Measurements from ENCODE around the gene ORC5.

The ORC5 gene

DNA sequence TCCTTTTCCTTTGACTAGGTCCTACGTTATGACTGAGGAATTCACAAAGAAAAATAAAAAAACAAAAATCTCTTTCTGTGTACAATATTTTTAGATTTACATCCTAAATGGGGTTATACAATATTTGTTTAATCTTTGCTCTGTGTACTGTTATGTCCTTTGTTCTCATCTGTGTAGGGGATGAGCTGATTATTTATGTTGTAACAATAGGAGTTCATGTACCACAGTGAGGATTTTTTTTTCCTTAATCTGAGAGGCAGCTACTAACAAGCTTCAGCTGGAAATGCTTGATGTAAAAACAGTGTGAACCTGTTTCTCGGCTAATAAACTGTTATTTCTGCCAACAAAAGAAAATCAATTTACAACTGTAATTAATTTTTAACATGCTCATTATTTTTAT, 58.0 kb downstream of the ORC5 start:
- TF ChIP-seq POLR2A (IDR thresholded peaks at IDR 0.05; ENCODE audit: extremely low read depth, insufficient read length): no peak
- TF ChIP-seq, protein P1, sequence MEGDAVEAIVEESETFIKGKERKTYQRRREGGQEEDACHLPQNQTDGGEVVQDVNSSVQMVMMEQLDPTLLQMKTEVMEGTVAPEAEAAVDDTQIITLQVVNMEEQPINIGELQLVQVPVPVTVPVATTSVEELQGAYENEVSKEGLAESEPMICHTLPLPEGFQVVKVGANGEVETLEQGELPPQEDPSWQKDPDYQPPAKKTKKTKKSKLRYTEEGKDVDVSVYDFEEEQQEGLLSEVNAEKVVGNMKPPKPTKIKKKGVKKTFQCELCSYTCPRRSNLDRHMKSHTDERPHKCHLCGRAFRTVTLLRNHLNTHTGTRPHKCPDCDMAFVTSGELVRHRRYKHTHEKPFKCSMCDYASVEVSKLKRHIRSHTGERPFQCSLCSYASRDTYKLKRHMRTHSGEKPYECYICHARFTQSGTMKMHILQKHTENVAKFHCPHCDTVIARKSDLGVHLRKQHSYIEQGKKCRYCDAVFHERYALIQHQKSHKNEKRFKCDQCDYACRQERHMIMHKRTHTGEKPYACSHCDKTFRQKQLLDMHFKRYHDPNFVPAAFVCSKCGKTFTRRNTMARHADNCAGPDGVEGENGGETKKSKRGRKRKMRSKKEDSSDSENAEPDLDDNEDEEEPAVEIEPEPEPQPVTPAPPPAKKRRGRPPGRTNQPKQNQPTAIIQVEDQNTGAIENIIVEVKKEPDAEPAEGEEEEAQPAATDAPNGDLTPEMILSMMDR (IDR thresholded peaks at IDR 0.05; ENCODE audit: low read depth, low read length): no peak
- no peak for TF ChIP-seq MYC (IDR thresholded peaks at IDR 0.05; ENCODE audit: low read depth, low read length)
- TF ChIP-seq, protein P2, sequence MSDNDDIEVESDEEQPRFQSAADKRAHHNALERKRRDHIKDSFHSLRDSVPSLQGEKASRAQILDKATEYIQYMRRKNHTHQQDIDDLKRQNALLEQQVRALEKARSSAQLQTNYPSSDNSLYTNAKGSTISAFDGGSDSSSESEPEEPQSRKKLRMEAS (IDR thresholded peaks at IDR 0.05; ENCODE audit: low read depth, low read length): no peak
- no peak overlapping the region for H3K4me3 ChIP-seq (ENCODE audit: low read depth, low read length)
- DNase-seq (ENCODE audit: low read depth): no peak

DNA sequence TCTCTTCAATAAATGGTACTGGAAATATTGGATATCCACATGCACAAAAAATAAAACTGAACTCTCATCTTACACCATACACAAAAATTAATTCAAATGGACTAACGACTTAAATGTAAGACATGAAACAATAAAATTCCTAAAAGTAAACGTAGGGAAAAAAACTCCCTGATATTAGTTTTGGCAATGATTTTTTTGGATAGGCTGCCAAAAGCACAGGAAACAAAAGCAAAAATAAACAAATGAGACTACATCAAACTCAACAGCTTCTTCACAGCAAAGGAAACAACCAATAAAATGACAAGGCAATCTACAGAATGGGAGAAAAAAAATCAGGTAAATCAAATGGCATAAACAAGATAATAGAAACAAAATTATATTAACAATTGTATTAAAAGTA, 65.7 kb downstream of the ORC5 start:
- DNase-seq (ENCODE audit: low read depth): no peak
- TF ChIP-seq, protein P2 (IDR thresholded peaks at IDR 0.05; ENCODE audit: low read depth, low read length): no peak
- no peak overlapping the region for H3K4me3 ChIP-seq (ENCODE audit: low read depth, low read length)

DNA sequence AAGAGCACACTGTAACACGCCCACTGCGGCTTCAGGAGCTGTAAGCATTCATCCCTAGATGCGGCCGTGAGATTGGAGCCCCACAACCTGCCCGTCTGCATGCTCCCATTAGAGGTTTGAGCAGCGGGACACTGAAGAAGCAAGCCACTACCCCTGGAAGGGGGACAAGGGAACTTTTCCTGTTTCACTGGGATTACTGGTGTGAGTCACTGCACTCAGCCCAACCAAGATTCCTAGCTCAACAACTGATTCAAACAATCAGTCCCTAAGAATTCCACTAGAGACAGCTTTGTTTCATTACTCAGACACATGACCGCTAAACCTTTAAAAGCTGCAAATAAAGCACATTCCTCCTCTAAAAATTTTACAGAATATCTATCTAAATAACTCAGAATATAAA, 69.8 kb downstream of the ORC5 start:
- no peak for TF ChIP-seq MYC (IDR thresholded peaks at IDR 0.05; ENCODE audit: low read depth, low read length)
- TF ChIP-seq, protein P1 (IDR thresholded peaks at IDR 0.05; ENCODE audit: low read depth, low read length): no peak
- TF ChIP-seq, protein P2 (IDR thresholded peaks at IDR 0.05; ENCODE audit: low read depth, low read length): no peak
- no peak for TF ChIP-seq POLR2A (IDR thresholded peaks at IDR 0.05; ENCODE audit: extremely low read depth, insufficient read length)

DNA sequence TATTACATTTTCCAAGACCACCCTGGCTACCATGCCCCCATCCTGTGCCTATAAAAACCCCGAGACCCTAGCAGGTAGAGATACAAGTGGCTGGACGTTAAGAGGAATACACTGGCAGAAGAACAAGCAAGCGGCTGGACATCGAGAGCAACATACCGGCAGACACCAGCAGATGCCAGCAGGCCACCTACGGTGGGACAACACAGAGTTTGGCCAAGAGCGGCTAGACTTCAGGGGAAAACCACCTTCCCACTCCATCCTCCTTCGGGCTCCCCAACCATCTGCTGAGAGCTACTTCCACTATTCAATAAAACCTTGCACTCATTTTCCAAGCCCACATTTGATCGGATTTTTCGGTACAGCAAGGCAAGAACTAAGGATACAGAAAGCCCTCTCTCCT, 70.3 kb downstream of the ORC5 start:
- no peak for TF ChIP-seq MYC (IDR thresholded peaks at IDR 0.05; ENCODE audit: low read depth, low read length)
- TF ChIP-seq, protein P1 (IDR thresholded peaks at IDR 0.05; ENCODE audit: low read depth, low read length): no peak
- TF ChIP-seq, protein P2 (IDR thresholded peaks at IDR 0.05; ENCODE audit: low read depth, low read length): no peak
- no peak for DNase-seq (ENCODE audit: low read depth)
- H3K4me3 ChIP-seq (ENCODE audit: low read depth, low read length): no peak overlapping the region

More for the DNA sequence above, 69.8 kb downstream of the ORC5 start:
- DNase-seq (ENCODE audit: low read depth): no peak
- no peak overlapping the region for H3K4me3 ChIP-seq (ENCODE audit: low read depth, low read length)

DNA sequence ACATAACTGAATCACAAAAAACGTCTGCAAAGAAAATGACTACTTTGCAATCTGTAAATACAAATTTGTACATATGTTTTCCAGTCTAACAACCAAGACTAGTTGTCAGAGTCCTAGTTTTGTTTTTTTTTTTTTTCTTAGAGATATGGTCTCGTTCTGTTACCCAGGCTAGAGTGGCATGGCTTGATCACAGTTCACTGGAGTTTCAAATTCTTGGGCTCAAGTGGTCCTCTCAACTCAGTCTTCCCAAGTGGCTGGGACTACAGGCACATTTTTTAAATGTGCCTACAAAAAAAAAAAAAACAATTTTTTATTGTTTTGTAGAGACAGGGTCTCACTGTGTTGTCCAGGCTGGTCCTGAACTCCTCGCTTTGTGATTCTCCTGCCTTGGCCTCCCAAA, 70.8 kb downstream of the ORC5 start:
- DNase-seq (ENCODE audit: low read depth): no peak
- no peak overlapping the region for H3K4me3 ChIP-seq (ENCODE audit: low read depth, low read length)
- TF ChIP-seq POLR2A (IDR thresholded peaks at IDR 0.05; ENCODE audit: extremely low read depth, insufficient read length) (no peak), MYC (IDR thresholded peaks at IDR 0.05; ENCODE audit: low read depth, low read length) (no peak)
- TF ChIP-seq, protein P1 (IDR thresholded peaks at IDR 0.05; ENCODE audit: low read depth, low read length): no peak
- TF ChIP-seq, protein P2 (IDR thresholded peaks at IDR 0.05; ENCODE audit: low read depth, low read length): no peak

DNA sequence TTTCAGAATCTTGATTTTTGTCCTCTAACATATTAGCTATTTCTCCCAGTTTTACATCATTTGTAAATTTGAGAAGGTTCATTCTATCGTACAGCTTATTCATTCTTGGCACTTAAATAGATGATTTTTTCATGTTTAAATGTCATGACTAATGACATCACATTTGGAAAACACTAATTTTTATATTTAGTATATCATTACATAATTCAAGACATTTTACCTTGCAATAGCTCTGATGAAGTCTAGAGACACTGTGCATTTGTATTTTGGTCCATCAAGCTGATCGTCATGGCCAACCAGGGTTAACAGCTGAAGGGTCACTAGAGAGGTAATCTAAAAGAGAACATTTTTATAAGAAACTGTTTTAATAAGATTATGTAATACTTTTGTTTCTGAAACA, 71.3 kb downstream of the ORC5 start:
- no peak for DNase-seq (ENCODE audit: low read depth)
- no peak overlapping the region for H3K4me3 ChIP-seq (ENCODE audit: low read depth, low read length)
- TF ChIP-seq, protein P2 (IDR thresholded peaks at IDR 0.05; ENCODE audit: low read depth, low read length): no peak
- no peak for TF ChIP-seq POLR2A (IDR thresholded peaks at IDR 0.05; ENCODE audit: extremely low read depth, insufficient read length)
- no peak for TF ChIP-seq MYC (IDR thresholded peaks at IDR 0.05; ENCODE audit: low read depth, low read length)
- TF ChIP-seq, protein P1 (IDR thresholded peaks at IDR 0.05; ENCODE audit: low read depth, low read length): no peak
